ENCODE data around the gene CDKL1. TPM values are rescaled to one million over a fixed set of nuclear protein-coding genes. Genes with fewer than 3 reads are reported as not detected.

Gene CDKL1
- total and polyA plus RNA-seq, 2 experiments from 2014 or later, result 2.9 to 5.0 TPM

DNA sequence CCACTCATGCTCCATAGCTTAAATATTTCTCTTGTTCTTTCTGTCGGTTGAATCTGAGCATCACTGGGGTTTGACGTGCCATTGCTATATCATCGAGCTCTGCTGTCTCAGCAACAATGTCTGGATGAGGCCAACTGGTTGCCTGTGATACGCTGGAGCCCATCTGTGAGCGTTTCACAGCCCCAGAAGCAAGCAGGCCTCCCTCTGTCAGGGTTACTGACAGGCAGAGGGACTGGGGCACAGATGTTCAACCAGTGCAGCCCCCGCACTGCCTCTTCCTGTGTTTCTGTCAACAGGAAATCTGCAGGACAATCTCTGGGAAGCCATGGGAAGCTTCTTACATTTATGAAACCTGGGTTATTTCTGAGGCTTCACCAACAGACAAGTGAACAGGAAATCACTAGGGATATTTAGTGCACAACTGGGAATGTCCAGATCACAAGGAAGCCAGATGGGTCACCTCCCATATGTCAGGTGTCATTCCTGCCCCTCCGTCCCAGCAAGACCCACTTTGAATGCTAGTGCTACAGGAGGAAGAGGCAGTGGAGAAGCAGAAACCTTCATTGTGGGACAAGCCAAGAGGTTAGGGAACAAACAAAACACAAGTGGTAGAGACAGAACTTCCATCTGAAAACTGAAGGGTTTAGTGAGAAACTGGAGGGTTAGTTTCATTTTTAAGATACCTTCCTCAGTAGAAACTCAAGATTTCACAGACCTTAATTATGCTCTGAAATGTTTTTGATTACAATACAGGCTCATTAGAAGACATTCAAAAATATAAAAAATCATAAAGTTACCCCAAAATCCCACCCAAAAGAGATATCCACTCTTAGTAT lies 60.5 kb downstream of the CDKL1 start:
- no peaks in the 10 kb centered on the region for H3K27me3 ChIP-seq (replicated peaks; ENCODE audit: insufficient read depth)
- H3K36me3 ChIP-seq (ENCODE audit: low read depth), result no peaks in the 10 kb centered on the region
- WGBS, 2 experiments (ENCODE audit: low coverage in 1 of 2, low lambda C conversion rate in 2 of 2, missing lambda C conversion rate in 2 of 2), result 11 to 17% methylated on average over 7 of the region's 7 CpGs
- H3F3A ChIP-seq (ENCODE audit: insufficient read depth), result peaks cover 29% of the 10 kb centered on the region
- H3K4me2 ChIP-seq (ENCODE audit: unreplicated experiment), result peak overlapping the region; percentile 39
- in situ Hi-C loops (cut with MboI), result loop anchor here (25.0 kb wide), 1 partner anchor 426 kb away; no protein-coding TSS in a partner anchor
- 0 out of 2 replicates have a peak overlapping the region, but pooled peaks have one; percentile 31 for H2AFZ ChIP-seq
- no peaks in the 10 kb centered on the region for H3K79me2 ChIP-seq (ENCODE audit: insufficient read depth)
- H4K20me1 ChIP-seq (ENCODE audit: insufficient read depth), result no peaks in the 10 kb centered on the region
- H3K4me3 ChIP-seq, result 0 out of 2 replicates have a peak overlapping the region, but pooled peaks have one; percentile 10
- H3K4me1 ChIP-seq (ENCODE audit: insufficient read depth), result peaks cover 23% of the 10 kb centered on the region
- no peak overlapping the region for H3K9ac ChIP-seq
- no peak for TF ChIP-seq EZH2 (IDR thresholded peaks at IDR 0.05; ENCODE audit: insufficient read depth, poor library complexity, severe bottlenecking)
- no peak for TF ChIP-seq EZH2phosphoT487 (IDR thresholded peaks at IDR 0.05; ENCODE audit: insufficient read depth, low read depth)
- no peak overlapping the region for H3K27ac ChIP-seq
- no peaks in the 10 kb centered on the region for H3K9me3 ChIP-seq (ENCODE audit: low read depth)
- DNase-seq, result peak; percentile 44
- no peaks in the 10 kb centered on the region for H3K9me2 ChIP-seq (ENCODE audit: insufficient read depth)

DNA sequence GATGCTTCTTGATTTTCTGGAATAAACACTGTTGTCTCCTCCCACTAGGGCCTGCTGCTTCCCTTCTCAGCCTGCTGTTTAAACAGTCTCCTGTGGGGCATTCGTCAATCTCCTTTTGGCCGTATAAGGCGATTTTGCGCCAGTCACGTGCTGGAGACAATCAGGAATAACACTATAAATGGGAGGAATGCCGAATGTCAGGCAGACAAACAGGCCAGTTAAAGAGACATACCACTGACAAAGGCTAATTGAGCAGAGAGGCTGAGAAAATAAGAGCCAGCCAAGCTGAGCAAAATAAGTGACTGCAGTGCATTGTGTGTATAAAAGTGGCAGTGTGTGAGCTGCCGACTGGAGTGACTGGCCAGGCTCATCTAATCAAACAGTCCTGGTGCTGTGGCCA lies 61.3 kb downstream of the CDKL1 start:
- DNase-seq, result peak; percentile 32
- H3K9me3 ChIP-seq (ENCODE audit: low read depth), result no peaks in the 10 kb centered on the region
- 0 out of 2 replicates have a peak overlapping the region, but pooled peaks have one; percentile 31 for H2AFZ ChIP-seq
- no peaks in the 10 kb centered on the region for H3K36me3 ChIP-seq (ENCODE audit: low read depth)
- H3K4me1 ChIP-seq (ENCODE audit: insufficient read depth), result peaks cover 23% of the 10 kb centered on the region
- H4K20me1 ChIP-seq (ENCODE audit: insufficient read depth), result no peaks in the 10 kb centered on the region
- peaks cover 29% of the 10 kb centered on the region for H3F3A ChIP-seq (ENCODE audit: insufficient read depth)
- TF ChIP-seq EZH2 (IDR thresholded peaks at IDR 0.05; ENCODE audit: insufficient read depth, poor library complexity, severe bottlenecking), result no peak
- TF ChIP-seq EZH2phosphoT487 (IDR thresholded peaks at IDR 0.05; ENCODE audit: insufficient read depth, low read depth), result no peak
- no peak overlapping the region for H3K4me3 ChIP-seq
- no peaks in the 10 kb centered on the region for H3K79me2 ChIP-seq (ENCODE audit: insufficient read depth)
- H3K27me3 ChIP-seq (replicated peaks; ENCODE audit: insufficient read depth), result no peaks in the 10 kb centered on the region
- H3K9me2 ChIP-seq (ENCODE audit: insufficient read depth), result no peaks in the 10 kb centered on the region
- no peak overlapping the region for H3K9ac ChIP-seq
- no peak overlapping the region for H3K27ac ChIP-seq
- 29 to 30% methylated on average over 7 of the region's 7 CpGs for WGBS, 2 experiments (ENCODE audit: low coverage in 1 of 2, low lambda C conversion rate in 2 of 2, missing lambda C conversion rate in 2 of 2)
- in situ Hi-C loops (cut with MboI), result loop anchor here (25.0 kb wide), 1 partner anchor 427 kb away; no protein-coding TSS in a partner anchor
- peak overlapping the region; percentile 39 for H3K4me2 ChIP-seq (ENCODE audit: unreplicated experiment)

DNA sequence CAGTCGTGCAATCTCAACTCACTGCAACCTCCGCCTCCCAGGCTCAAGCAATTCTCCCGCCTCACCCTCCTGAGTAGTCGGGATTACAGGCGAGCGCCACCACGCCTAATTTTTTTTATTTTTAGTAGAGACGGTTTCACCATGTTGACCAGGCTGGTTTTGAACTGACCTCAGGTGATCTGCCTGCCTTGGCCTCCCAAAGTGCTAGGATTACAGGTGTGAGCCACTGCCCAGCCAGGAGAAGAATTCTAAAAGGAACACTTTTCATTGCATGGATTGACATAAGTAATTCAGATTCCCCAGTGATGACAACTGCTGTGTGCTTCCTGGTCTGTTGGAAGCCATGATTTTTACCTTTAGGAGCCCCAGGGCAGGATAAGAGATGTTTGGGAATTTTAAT lies 62.5 kb downstream of the CDKL1 start:
- TF ChIP-seq EZH2phosphoT487 (IDR thresholded peaks at IDR 0.05; ENCODE audit: insufficient read depth, low read depth) (no peak), EZH2 (IDR thresholded peaks at IDR 0.05; ENCODE audit: insufficient read depth, poor library complexity, severe bottlenecking) (no peak)
- no peaks in the 10 kb centered on the region for H4K20me1 ChIP-seq (ENCODE audit: insufficient read depth)
- no peaks in the 10 kb centered on the region for H3K36me3 ChIP-seq (ENCODE audit: low read depth)
- no peak for DNase-seq
- H3F3A ChIP-seq (ENCODE audit: insufficient read depth), result peaks cover 29% of the 10 kb centered on the region
- no peaks in the 10 kb centered on the region for H3K79me2 ChIP-seq (ENCODE audit: insufficient read depth)
- no peak overlapping the region for H3K4me2 ChIP-seq (ENCODE audit: unreplicated experiment)
- H3K4me3 ChIP-seq, result no peak overlapping the region
- peaks cover 23% of the 10 kb centered on the region for H3K4me1 ChIP-seq (ENCODE audit: insufficient read depth)
- no peaks in the 10 kb centered on the region for H3K27me3 ChIP-seq (replicated peaks; ENCODE audit: insufficient read depth)
- no peak overlapping the region for H2AFZ ChIP-seq
- in situ Hi-C loops (cut with MboI), result loop anchor here (25.0 kb wide), 1 partner anchor 428 kb away; no protein-coding TSS in a partner anchor
- WGBS, 2 experiments (ENCODE audit: low coverage in 1 of 2, low lambda C conversion rate in 2 of 2, missing lambda C conversion rate in 2 of 2), result 97 to 98% methylated on average over 8 of the region's 8 CpGs
- no peak overlapping the region for H3K27ac ChIP-seq
- no peaks in the 10 kb centered on the region for H3K9me3 ChIP-seq (ENCODE audit: low read depth)
- H3K9me2 ChIP-seq (ENCODE audit: insufficient read depth), result no peaks in the 10 kb centered on the region
- no peak overlapping the region for H3K9ac ChIP-seq

DNA sequence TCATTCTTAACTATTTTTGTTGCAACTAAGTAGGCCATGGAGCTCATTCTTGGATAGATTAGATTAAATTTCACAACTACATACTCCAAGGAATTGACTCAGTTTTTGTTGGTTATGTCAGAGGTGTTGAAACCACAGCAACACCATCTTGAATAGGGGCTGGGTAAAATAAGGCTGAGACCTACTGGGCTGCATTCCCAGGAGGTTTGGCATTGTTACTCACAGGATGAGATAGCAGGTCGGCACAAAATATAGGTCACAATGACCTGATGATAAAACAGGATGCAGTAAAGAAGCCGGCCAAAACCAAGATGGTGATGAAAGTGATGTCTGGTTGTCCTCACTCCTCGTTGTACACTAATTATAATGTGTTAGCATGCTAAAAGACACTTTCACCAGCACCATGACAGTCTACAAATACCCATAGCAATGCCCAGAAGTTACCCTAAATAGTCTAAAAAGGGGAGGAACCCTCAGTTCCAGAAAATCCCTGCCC lies 63.6 kb downstream of the CDKL1 start:
- H3K27ac ChIP-seq, result peak overlapping the region; percentile 43
- no peak overlapping the region for H3K9ac ChIP-seq
- in situ Hi-C loops (cut with MboI), result loop anchor here (25.0 kb wide), 1 partner anchor 429 kb away; no protein-coding TSS in a partner anchor
- no peak overlapping the region for H3K4me3 ChIP-seq
- no peak overlapping the region for H3K4me2 ChIP-seq (ENCODE audit: unreplicated experiment)
- H4K20me1 ChIP-seq (ENCODE audit: insufficient read depth), result no peaks in the 10 kb centered on the region
- peak; percentile 85 for TF ChIP-seq EZH2phosphoT487 (IDR thresholded peaks at IDR 0.05; ENCODE audit: insufficient read depth, low read depth)
- no peak for TF ChIP-seq EZH2 (IDR thresholded peaks at IDR 0.05; ENCODE audit: insufficient read depth, poor library complexity, severe bottlenecking)
- DNase-seq, result peak; percentile 90
- no peaks in the 10 kb centered on the region for H3K9me3 ChIP-seq (ENCODE audit: low read depth)
- H2AFZ ChIP-seq, result no peak overlapping the region
- 2 to 4% methylated on average over 3 of the region's 3 CpGs for WGBS, 2 experiments (ENCODE audit: low coverage in 1 of 2, low lambda C conversion rate in 2 of 2, missing lambda C conversion rate in 2 of 2)
- peaks cover 23% of the 10 kb centered on the region for H3K4me1 ChIP-seq (ENCODE audit: insufficient read depth)
- no peaks in the 10 kb centered on the region for H3K27me3 ChIP-seq (replicated peaks; ENCODE audit: insufficient read depth)
- H3K79me2 ChIP-seq (ENCODE audit: insufficient read depth), result no peaks in the 10 kb centered on the region
- peaks cover 29% of the 10 kb centered on the region for H3F3A ChIP-seq (ENCODE audit: insufficient read depth)
- no peaks in the 10 kb centered on the region for H3K9me2 ChIP-seq (ENCODE audit: insufficient read depth)
- H3K36me3 ChIP-seq (ENCODE audit: low read depth), result no peaks in the 10 kb centered on the region

All from GM23248 (cell line).